HPDE6-E6E7 (cell line): Measurements from ENCODE around the gene RPL34.
"Not testable (repeated sequence)": the region's sequence is repeated elsewhere in the genome, so short reads cannot be mapped to it uniquely, and the experiment has no call there.

ENCODE experiments used
- DNase-seq: peaks from one replicate; pipeline ENCODE4 v3.0.0; 2011; ENCODE audit warnings: missing footprints; ENCODE audit errors: extremely low spot score

Gene RPL34

DNA sequence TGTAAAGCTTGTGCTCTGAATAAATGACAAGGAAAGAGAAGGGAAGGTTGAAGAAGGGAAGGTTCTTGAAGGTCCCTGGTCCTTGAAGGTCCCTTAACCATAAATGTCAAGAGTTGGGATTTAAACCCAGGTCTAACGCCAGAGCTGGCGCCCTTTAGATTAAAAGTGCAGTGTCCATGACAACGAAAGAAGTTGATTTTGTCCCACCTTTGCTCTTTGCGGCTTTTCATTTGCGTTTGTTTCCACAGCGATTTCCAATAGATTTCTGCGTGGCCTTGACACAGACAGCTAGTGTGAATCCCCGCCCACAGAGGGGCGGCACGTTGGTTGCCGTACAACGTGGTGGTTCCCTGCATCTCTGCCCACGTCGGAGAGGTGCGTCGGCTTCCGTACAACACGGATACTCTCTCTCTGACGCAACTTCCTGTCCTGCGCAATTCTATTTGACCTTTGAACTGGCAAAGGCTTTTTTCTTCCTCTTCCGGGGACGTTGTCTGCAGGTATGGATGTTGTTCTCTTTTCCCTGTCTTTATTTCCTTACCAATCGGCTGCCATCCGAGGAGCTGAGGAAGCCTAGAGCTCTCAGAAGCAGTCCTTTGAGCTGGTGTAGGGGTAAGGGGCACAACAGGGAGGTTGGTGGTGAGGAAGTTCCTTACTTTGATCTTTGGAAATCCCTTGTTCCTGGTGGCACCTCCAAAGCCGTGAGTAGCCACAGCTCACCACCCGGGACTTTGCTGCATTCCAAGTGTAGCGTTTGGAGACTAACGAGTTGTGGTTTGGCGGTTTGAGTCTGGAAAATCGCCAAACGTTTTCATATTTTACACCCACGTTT, at the start of gene RPL34:
Gene RPL34 (plus strand): TSS at position 476 of the 832 bp plus-strand sequence. CDS start 1,384 bp downstream, outside the sequence.
- DNase-seq, result peak; percentile 89

DNA sequence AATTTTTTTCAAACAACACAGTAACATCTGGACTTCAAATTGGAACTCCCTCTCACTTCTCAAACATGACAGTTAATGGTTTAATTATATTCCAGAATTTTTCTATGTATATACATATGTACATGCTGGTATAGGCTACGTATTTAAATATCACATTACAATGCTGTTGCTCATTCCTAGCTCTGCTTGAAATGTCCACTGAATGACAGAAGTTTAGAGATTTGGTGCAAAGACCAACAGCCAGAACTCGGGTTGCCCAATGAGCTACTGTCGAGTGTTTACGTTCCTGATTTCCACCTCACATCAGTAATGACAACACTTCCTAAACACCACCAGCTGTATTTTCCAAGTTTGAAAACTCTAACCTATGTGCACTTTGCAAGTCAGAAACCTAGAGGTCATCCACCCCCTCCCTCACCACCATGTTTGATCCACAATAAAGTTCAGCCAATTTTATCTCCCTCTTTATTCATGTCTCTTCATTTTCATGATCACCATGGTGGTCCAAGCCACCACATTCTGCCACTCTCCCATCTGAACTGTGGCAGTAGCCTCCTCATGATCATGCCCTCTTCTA, 49.3 kb upstream of the RPL34 start:
- no peak for DNase-seq

GRCh38 chr4:108574402-108574801, 46.0 kb upstream of the RPL34 start:
- DNase-seq, result no peak

- no peak for DNase-seq
Measured at GRCh38 chr4:108581083-108581482, 39.3 kb upstream of the RPL34 start.

DNA sequence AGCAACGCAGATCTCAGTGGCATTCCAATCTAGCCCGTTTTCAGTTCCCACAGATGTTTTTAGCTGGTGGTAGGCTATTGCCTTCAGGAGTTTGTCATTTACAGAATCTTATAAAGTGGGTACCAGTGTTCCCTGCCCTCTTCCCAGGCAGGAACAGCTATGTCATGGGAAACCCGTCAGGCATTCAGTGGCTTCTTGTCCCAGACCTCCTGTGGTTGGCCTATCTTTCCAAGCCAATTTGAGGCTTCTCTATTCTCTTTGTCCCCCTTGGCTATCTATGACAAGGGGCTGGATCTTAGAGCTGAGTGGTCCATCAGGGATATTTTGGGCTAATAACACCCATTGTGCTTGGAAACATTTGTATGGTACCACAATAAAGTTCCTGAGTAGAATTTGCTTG, 33.6 kb upstream of the RPL34 start:
- DNase-seq, result no peak

DNA sequence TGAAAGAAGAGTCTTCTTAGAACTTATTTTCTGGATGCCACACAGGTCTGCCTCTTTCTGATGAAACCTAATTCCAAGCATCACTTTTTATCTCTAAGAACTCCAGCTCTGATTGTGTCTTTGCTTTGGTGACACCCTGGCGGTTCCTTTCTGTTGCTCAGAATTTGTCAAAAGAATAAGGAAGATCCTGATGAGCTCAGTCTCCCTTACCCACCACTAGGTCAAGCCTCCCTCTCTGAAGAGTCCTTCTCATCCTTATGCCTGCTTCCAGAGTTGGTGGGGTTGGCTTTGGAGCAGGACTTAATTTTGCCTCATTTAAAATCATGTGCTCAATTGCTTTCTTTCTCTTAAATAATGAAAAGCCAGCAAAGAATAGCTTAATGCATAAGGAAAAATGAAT, 31.5 kb upstream of the RPL34 start:
- DNase-seq, result no peak

DNA sequence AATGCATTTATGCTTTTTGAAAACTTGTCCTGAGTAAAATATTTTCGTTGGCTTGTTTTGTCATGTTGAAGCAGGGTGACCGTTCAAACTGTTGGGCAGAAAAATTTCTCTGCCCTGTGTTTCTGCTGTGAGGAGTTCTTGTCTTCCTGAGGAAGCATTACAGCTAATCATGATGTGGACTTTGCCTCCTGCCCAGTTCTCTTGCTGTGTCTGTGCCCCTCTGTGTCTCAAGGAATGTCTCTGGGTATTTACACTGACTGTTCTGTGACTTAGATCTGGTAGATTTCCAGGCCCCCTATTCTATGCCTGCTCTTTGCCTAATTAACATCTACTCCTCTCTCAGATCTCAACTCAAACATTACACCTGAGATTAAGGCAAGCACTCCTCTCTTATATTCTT, 30.4 kb upstream of the RPL34 start:
- no peak for DNase-seq

DNA sequence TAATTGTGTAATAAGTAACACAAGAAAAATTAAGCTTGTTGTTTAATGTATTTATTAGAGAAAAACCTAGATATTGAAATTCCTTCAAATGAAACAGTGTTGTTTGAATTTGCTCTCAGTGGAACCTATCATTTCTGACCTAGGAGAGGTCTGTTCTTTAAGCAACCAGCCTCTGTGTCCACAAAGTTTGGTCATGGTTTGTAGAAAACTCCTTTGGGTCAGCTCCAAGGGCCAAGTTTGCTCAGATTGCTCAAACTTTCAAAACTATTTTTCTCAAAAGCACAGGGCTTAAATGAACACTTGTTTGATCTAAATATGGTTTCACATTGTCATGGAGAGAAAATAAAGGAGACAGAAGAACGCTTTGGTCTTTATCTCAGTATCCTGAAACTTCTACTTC, 29.6 kb upstream of the RPL34 start:
- no peak for DNase-seq

DNA sequence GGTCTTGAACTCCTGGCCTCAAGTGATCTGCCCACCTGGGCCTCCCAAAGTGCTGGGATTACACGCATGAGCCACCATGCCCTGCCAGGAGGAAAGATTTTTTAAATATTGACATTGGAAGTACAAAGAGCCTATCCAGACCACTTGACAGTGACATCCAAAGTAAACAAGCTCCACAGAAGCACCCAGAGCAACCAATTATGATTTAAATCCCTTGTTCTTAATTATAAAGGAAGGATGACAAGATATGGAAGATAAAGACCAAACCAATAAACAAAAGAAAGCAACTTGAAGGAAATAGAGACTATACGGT, 27.7 kb upstream of the RPL34 start:
- DNase-seq, result no peak

DNA sequence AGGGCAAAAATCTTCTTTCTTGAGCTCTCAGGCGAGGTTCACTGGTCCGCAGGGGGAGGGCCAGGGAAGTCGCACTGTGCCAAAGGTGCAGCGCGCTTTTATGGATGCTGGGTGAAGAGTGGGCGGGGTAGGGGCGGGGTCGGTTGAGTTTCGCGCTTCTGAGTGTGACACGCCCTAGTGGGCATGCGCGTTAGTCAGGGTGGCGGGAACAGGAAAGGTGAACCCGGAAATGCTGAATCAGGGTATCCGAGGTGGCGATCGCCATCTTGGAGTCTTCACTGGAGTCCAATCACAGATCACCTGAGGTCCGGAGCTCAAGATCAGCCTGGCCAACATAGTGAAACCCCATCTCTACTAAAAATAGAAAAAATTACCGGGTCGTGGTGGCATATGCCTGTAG, 26.1 kb upstream of the RPL34 start:
- DNase-seq, result not testable (repeated sequence)

GRCh38 chr4:108596344-108596743, 24.0 kb upstream of the RPL34 start:
- no peak for DNase-seq

GRCh38 chr4:108601106-108601505, 19.3 kb upstream of the RPL34 start:
- DNase-seq, result no peak

GRCh38 chr4:108601532-108601931, 18.8 kb upstream of the RPL34 start:
- no peak for DNase-seq

DNA sequence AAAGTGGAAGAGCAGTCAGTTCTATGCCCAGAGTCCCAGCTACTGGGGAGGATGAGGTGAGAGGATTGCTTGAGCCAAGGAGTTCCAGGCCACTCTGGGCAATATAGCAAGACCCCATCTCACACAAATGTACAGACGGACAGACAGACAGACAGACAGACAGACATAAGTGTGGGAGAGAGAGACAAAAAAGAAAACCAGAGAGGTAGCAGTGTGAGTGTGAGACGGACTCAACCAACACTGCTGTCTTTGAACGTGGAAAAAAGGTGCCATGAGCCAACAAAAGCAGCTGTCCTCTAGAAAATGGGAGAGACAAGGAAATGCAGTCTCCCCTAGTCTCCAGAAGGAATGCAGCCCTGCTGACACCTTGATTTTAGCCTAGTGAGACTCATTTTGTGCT, 18.2 kb upstream of the RPL34 start:
- DNase-seq, result no peak

DNA sequence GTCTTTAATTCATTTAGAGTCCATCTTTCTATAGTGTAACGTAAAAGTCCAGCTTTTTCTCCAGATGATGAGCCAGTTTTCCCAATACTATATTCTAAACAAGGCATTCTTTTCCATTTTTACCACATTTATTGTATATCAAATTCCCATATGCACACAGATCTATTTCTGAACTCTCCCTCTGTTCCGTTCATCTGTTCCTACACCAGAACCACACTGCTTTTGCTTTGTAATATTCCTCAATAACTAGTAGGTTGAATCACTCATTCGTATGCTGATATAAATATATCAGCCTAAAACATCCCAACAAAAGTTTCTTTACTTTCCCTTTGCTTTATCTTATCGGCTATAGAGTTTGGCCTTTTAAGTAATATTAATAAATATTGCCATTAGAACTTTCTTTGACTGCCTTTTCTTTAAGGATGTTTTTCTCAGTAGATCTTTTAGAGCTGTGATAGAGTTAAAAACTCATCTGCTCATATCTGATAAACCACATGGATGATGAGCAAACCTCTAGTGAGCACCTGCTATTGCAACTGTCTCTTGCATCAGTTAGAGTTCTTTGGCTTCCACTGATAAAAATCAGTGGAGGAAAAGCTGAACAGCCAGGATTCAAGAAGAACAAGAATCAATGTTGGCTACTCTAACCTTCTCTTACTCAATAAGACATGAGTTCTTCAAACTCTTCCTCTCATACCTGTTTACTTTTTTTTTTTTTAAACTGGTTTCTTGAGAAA, 13.1 kb upstream of the RPL34 start:
- DNase-seq, result no peak

DNA sequence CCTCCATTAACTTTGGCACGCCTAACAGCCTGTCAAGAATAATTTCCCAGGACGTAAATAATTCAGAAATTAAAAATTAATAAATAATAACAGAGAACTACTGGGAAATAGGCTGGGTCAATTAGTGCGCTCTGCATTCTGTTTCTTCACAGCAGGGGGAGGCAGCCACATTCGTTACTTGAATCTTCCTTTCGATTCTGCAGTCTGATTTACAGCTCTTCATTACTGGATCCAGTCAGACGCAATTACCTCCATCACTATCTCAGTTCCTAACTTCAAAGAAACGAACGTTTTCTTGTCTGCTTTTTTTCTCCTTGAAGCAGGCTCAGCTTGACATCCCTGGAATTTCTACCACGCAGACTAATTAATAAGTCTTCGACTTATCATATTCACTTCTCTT, 9.0 kb upstream of the RPL34 start:
- no peak for DNase-seq

DNA sequence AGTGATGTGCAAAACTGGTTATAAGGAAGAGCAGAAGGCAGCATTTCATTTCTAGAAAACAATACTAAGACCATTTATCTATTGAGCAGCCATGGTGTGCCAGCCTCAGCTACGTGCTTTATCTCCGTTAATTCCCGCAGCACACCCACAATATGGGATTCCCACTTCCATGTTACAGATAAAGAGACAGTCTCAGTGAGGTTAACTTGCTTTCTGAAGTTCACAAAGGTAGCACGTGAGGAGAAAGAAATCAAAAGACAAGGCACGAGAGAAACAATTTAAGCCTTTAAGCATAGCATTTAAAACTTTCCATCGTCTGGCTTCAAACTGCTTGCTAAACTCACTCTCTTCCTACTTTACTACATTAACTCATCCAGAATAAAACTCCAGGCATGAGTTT, 8.0 kb upstream of the RPL34 start:
- no peak for DNase-seq

DNA sequence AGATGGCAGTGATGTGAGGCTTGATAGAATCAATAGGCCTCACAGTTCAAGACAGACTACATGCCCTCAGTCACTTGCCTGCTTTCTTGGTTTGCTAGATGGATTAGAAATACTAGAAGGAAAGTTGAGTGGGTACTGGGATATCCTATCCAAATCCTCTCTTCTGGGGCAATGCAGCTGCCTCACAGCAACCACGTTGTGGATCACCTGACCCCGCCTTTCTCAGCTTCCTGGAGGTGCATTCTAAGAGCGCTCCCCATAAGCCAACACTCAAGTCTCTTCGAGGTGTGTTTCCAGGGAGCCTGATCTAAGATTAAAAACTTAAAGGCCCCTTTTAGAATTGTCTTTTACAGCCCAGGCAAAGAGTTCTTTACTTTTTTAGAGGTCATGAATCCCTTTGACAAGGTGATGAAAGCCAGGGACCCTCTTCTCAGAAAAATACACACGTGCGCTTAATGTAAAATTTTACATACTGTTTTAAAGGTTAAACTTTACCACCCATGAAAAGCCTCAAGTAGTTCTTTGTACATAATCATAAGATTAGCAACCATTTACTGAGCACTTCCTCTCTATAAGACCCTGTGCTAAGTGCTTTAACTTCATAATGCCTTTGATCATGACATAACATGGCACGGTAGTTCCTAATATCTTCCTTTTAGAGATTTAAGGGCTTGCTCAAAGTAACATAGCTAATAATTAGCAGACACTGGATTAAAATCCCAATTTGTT, 840 bp upstream of the RPL34 start:
- no peak for DNase-seq

- DNase-seq, result no peak
Measured at GRCh38 chr4:108620933-108621905, 843 bp downstream of the RPL34 start.

- DNase-seq, result no peak
Measured at GRCh38 chr4:108622022-108622421, 1.6 kb downstream of the RPL34 start.

- no peak for DNase-seq
Measured at GRCh38 chr4:108622828-108623227, 2.5 kb downstream of the RPL34 start.
